ENCODE results near the gene CYP3A4. TPM values are rescaled to one million over a fixed set of nuclear protein-coding genes. Genes with fewer than 3 reads are reported as not detected.

The CYP3A4 gene
- total and polyA plus RNA-seq, 2 of the 8 experiments (the other 6 are each of a cell fraction or from before 2014, with no cell fraction given): not detected

DNA sequence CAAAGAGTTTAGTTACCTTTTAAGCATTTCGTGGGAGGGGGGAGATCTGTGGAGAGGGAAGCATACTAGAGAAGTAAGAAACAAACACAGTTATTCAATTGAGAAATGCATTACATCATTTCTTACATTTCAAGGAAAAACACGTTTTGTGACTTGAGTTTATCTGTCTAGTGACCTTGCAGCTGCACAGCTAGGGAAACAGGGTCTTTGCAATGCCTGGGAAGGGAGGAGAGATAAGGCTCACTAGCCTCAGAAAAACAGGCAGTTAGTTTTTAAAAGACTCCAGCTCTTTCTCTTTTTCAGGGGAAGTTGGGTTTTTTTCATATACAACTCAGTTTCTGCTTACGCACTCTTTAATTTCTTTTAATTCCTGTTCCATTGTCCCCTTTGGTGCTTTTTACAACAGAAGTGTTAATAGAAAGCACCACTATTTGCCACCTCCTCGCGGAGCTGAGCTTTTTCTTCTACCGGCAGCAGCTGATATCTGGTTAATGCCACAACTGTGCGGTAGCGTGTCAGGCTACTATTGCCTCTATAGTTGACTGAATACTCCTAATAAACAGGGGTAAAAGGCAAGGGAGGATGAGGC lies 49.4 kb upstream of the CYP3A4 start:
- H3K79me2 ChIP-seq (ENCODE audit: control insufficient read depth in 1 of 2, insufficient read depth in 2 of 2, low read length in 2 of 2): no peaks in the 10 kb centered on the region
- H3K36me3 ChIP-seq (ENCODE audit: control insufficient read depth in 2 of 4, insufficient read depth in 4 of 4, low read length in 3 of 4): no peaks in the 10 kb centered on the region
- no peaks in the 10 kb centered on the region for H3K4me1 ChIP-seq (replicated peaks in 1 of 4; ENCODE audit: control insufficient read depth in 3 of 4, insufficient read depth in 4 of 4, low read length in 3 of 4)
- H3K27ac ChIP-seq (ENCODE audit: low read depth, low read length): no peak overlapping the region
- TF ChIP-seq CEBPB (IDR thresholded peaks at IDR 0.05; ENCODE audit: low read depth, low read length) (no peak), SIX5 (IDR thresholded peaks at IDR 0.05; ENCODE audit: low read depth, low read length) (no peak), POU5F1 (IDR thresholded peaks at IDR 0.05; ENCODE audit: low read depth, low read length) (no peak), PHF8 (conservative IDR thresholded peaks at IDR 0.05; ENCODE audit: low read depth, low read length) (no peak)
- no peak overlapping the region for H2BK15ac ChIP-seq (ENCODE audit: low read length)
- ChIA-PET POLR2A (ENCODE audit: partially characterized antibody) (no interaction called here), CTCF (ENCODE audit: partially characterized antibody) (no interaction called here)
- H3K4me2 ChIP-seq (ENCODE audit: insufficient read depth in 1 of 2, low read depth in 2 of 2, low read length in 2 of 2): no peak overlapping the region
- no peak overlapping the region for H2BK12ac ChIP-seq (ENCODE audit: low read depth, low read length)
- H3K18ac ChIP-seq (ENCODE audit: extremely low read depth, low read length): no peak overlapping the region
- H2AK5ac ChIP-seq (ENCODE audit: low read depth, low read length): no peak overlapping the region
- H3K4me3 ChIP-seq (ENCODE audit: extremely low read depth in 1 of 4, insufficient read depth in 2 of 4, low read depth in 3 of 4, low read length in 4 of 4): no peak overlapping the region
- H2BK120ac ChIP-seq (replicated peaks; ENCODE audit: low read depth, low read length): no peak overlapping the region
- no peak for DNase-seq (ENCODE audit: low read depth in 1 of 2, low spot score in 2 of 2)
- H2AFZ ChIP-seq (ENCODE audit: low read length): no peak overlapping the region
- H4K91ac ChIP-seq (replicated peaks; ENCODE audit: insufficient read length, low read length): no peak overlapping the region
- no peak overlapping the region for H3K4ac ChIP-seq (replicated peaks; ENCODE audit: insufficient read length, low read depth, low read length)
- H4K8ac ChIP-seq (ENCODE audit: extremely low read depth, insufficient read depth, low read length): no peak overlapping the region
- H3K23ac ChIP-seq (ENCODE audit: insufficient read length): no peak overlapping the region
- H3K56ac ChIP-seq (replicated peaks; ENCODE audit: insufficient read length, low read depth, low read length): no peak overlapping the region
- H3K14ac ChIP-seq (ENCODE audit: insufficient read length): no peak overlapping the region
- H2BK20ac ChIP-seq (ENCODE audit: low read length): no peak overlapping the region
- H4K20me1 ChIP-seq (replicated peaks in 1 of 2; ENCODE audit: control insufficient read depth in 1 of 2, insufficient read depth in 2 of 2, low read length in 2 of 2): no peaks in the 10 kb centered on the region
- no peak overlapping the region for H3K9ac ChIP-seq (replicated peaks in 1 of 4; ENCODE audit: extremely low read depth in 1 of 4, low read depth in 3 of 4, low read length in 3 of 4)
- no peaks in the 10 kb centered on the region for H3K79me1 ChIP-seq (ENCODE audit: low read depth, low read length)
- 88% methylated on average over 8 of the region's 8 CpGs; no CpG with 5 or more reads in 1 of the 2 experiments for WGBS, 2 experiments (ENCODE audit: extremely low coverage in 1 of 2, insufficient coverage in 1 of 2, insufficient read length in 1 of 2, insufficient replicate concordance in 2 of 2, low coverage in 1 of 2, low lambda C conversion rate in 2 of 2, missing lambda C conversion rate in 1 of 2)
- no peaks in the 10 kb centered on the region for H3K27me3 ChIP-seq (replicated peaks in 1 of 4; ENCODE audit: control insufficient read depth in 3 of 4, extremely low read depth in 1 of 4, insufficient read depth in 3 of 4, low read length in 3 of 4)
- H3K23me2 ChIP-seq (ENCODE audit: low read depth, low read length): no peaks in the 10 kb centered on the region
- H3K9me3 ChIP-seq (ENCODE audit: insufficient read depth in 2 of 2, low read depth in 1 of 2, low read length in 1 of 2): no peaks in the 10 kb centered on the region
- H4K5ac ChIP-seq (ENCODE audit: insufficient read length, low read depth, low read length): no peak overlapping the region
- FAIRE-seq: no peak
- no peak overlapping the region for H2BK5ac ChIP-seq (ENCODE audit: low read depth, low read length)
